B cell (primary cell): ENCODE results near the gene EID2. TPM values are rescaled to one million over a fixed set of nuclear protein-coding genes. Genes with fewer than 3 reads are reported as not detected.

Experiments
- ATAC-seq: fragments of 200-7000 bp; cut with Tn5 transposase; one replicate; pipeline ENCODE4 v1.10.0; 2021; ENCODE audit warnings: low read depth, mild to moderate bottlenecking, moderate number of reproducible peaks, moderate library complexity
- CTCF ChIA-PET: fragments of 350-600 bp; sonication (Branson Sonifier 250); formaldehyde crosslinking; loops from one replicate; lab custom pipeline; 2021; ENCODE audit warnings: antibody characterized with exemption, inconsistent platforms; lab: Charles Lee
- POLR2A ChIA-PET: fragments of 350-600 bp; sonication (Branson Sonifier 250); formaldehyde crosslinking; loops from one replicate; lab custom pipeline; 2021; ENCODE audit warnings: antibody characterized with exemption; lab: Charles Lee
- DNase-seq: peaks from one replicate; pipeline ENCODE4 v3.0.0; 2013
- H2AFZ ChIP-seq: 2 replicates; pipeline ENCODE4 v1.6.1; 2012; ENCODE audit warnings: mild to moderate bottlenecking, low read depth, low read length; ENCODE audit not compliant: insufficient read depth, poor library complexity, severe bottlenecking
- H3K27ac ChIP-seq, 2 donors: 1 replicate in 1 of 2; 2 replicates in 1 of 2; pipeline ENCODE4 v1.5.1; 2012 to 2013; ENCODE audit warnings: low read length in 2 of 2, mild to moderate bottlenecking in 2 of 2, moderate library complexity in 1 of 2
- H3K27me3 ChIP-seq, 4 experiments: fragments of 200-600 bp in 1 of 4; sonication (generic) in 1 of 4; replicated peaks in 1 of 4; 1 replicate in 2 of 4; 2 replicates in 2 of 4; pipeline versions ENCODE4 v1.6.1 to v1.7.0; 2013 to 2016; ENCODE audit warnings: low read length in 3 of 4, mild to moderate bottlenecking in 2 of 4, mixed read lengths in 1 of 4, moderate library complexity in 1 of 4; ENCODE audit not compliant: insufficient read depth in 4 of 4, control insufficient read depth in 3 of 4; ENCODE audit errors: control extremely low read depth in 1 of 4
- H3K36me3 ChIP-seq, 2 experiments: replicated peaks in 1 of 2; 1 replicate in 1 of 2; 2 replicates in 1 of 2; pipeline versions ENCODE4 v1.6.1 to v1.7.1; 2013; ENCODE audit warnings: low read length in 1 of 2; ENCODE audit not compliant: insufficient read depth in 2 of 2, control insufficient read depth in 1 of 2; ENCODE audit errors: control extremely low read depth in 1 of 2, extremely low read depth in 1 of 2
- H3K4me1 ChIP-seq, 2 donors: fragments of 200-600 bp in 1 of 2; sonication (generic) in 1 of 2; 1 replicate in 1 of 2; 2 replicates in 1 of 2; pipeline versions ENCODE4 v1.5.1 to v1.6.1; 2013 to 2017; ENCODE audit warnings: low read length in 2 of 2; ENCODE audit not compliant: control insufficient read depth in 2 of 2, insufficient read depth in 2 of 2
- H3K4me2 ChIP-seq: replicated peaks from 2 replicates; pipeline ENCODE3; 2012; ENCODE audit warnings: mild to moderate bottlenecking, low read depth, low read length; ENCODE audit not compliant: poor library complexity, severe bottlenecking
- H3K4me3 ChIP-seq, 5 experiments: fragments of 200-600 bp in 1 of 5; sonication (generic) in 1 of 5; 1 replicate in 3 of 5; 2 replicates in 2 of 5; pipeline versions ENCODE4 v1.5.1 to v1.7.0; 2011 to 2016; ENCODE audit warnings: low read length in 4 of 5, mild to moderate bottlenecking in 4 of 5, low read depth in 2 of 5, control low read depth in 1 of 5, moderate library complexity in 1 of 5; ENCODE audit not compliant: insufficient read depth in 1 of 5; ENCODE audit errors: control extremely low read depth in 1 of 5, extremely low read depth in 1 of 5
- H3K79me2 ChIP-seq: fragments of 200-600 bp; sonication (generic); one replicate; pipeline ENCODE4 v1.6.0; 2016; ENCODE audit warnings: low read length; ENCODE audit not compliant: control insufficient read depth, insufficient read depth
- H3K9ac ChIP-seq: fragments of 200-600 bp; sonication (generic); 2 replicates; pipeline ENCODE4 v1.6.1; 2017; ENCODE audit warnings: mild to moderate bottlenecking, low read length, moderate library complexity
- H3K9me3 ChIP-seq, 3 donors: one replicate each; pipeline versions ENCODE4 v1.6.1 to v1.7.1; 2013; ENCODE audit warnings: low read length in 2 of 3; ENCODE audit not compliant: control insufficient read depth in 2 of 3, insufficient read depth in 1 of 3; ENCODE audit errors: control extremely low read depth in 1 of 3
- H4K20me1 ChIP-seq: 2 replicates; pipeline ENCODE4 v1.6.0; 2012; ENCODE audit warnings: mild to moderate bottlenecking, low read length; ENCODE audit not compliant: insufficient read depth, control insufficient read depth, poor library complexity, severe bottlenecking
- H3K27ac Mint-ChIP-seq: one replicate; pipeline ENCODE4 v1.8.0; 2021; ENCODE audit warnings: mixed read lengths
- H3K27me3 Mint-ChIP-seq: one replicate; pipeline ENCODE4 v1.8.0; 2021; ENCODE audit warnings: mixed read lengths
- H3K4me1 Mint-ChIP-seq: one replicate; pipeline ENCODE4 v1.8.0; 2021; ENCODE audit warnings: mixed read lengths
- H3K4me3 Mint-ChIP-seq: one replicate; pipeline ENCODE4 v1.8.0; 2021; ENCODE audit warnings: mixed read lengths
- H3K9me3 Mint-ChIP-seq: one replicate; pipeline ENCODE4 v1.8.0; 2022; ENCODE audit warnings: mixed read lengths; ENCODE audit not compliant: insufficient read depth
- EZH2 ChIP-seq: IDR thresholded peaks from 2 replicates; pipeline ENCODE4 v1.6.1; 2012; ENCODE audit warnings: borderline replicate concordance, low read depth, mild to moderate bottlenecking, moderate library complexity, low read length; ENCODE audit not compliant: insufficient read depth, poor library complexity, severe bottlenecking
- WGBS: methylation state at CpG from one replicate; pipeline ENCODE4 v1.1.5; 2013; ENCODE audit warnings: missing lambda C conversion rate; ENCODE audit not compliant: insufficient coverage; 5-methylcytosine and 5-hydroxymethylcytosine counted together
- intact Hi-C: fragments of 100-400 bp; cut with micrococcal nuclease; formaldehyde crosslinking; loops from one replicate; pipeline ENCODE4 v1.10.0; 2022
- polyA plus RNA-seq: library from polyadenylated mRNA; depleted of rRNA; stranded (reverse); fragments of >200 nt; gene quantifications from 2 replicates; pipeline ENCODE4 v1.2.3, GENCODE V29; 2012
- total RNA-seq, 2 donors: library from RNA; stranded (reverse); fragments of 120-200 nt in 1 of 2; gene quantifications; 1 replicate in 1 of 2; 2 replicates in 1 of 2; pipeline versions ENCODE4 v1.2.3 to v1.2.4, GENCODE V29; 2013 to 2022
- TF ChIP-seq, protein P1 (sequence below): fragments of 200-600 bp; IDR thresholded peaks from one replicate; pipeline ENCODE4 v1.8.0; 2022; ENCODE audit warnings: antibody characterized with exemption, mild to moderate bottlenecking

Gene EID2
- total and polyA plus RNA-seq, 2 donors (not counting 1 experiment from before 2014, with no cell fraction given) = 6.2 to 14.1 TPM

DNA sequence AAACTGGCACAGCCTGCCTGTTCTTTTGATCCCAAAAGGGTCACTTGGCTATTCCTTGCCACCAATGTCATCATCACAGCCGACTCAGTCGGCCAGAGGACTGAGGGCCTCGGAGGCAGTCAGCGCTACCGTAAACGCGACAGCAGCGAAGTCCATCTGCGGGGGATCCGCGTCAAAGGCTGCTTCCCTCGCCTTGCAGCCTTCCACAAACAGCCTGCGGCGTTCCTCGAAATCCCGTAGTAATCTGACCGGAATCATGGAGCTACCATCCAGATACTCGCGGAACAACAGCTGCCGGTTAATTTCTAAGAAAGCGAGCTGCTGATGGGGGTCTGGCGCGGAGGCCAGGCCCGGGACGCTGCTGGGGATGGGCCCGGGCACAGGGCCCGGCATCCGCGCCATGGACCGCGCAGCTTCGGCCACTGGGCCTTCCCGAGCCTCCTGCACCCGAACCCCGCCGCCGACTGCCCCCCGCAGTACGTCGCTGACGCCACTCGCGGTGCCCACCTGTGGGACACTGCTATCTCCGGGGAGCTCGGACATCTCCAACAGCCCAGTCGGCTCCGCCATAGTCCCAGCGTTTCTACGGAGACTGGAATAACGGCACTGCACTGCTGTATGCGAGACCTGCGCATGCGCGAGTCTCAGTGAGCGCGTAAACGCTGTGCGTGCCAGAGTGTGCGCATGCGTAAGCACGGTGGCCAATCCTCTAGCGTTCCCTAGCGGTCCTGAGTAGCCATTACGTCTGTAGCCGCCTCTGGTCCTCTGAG is 7.5 kb downstream of the EID2 start, which contains the start of gene EID2B:
Gene EID2B (minus strand): TSS at position 620 of the 770 bp plus-strand sequence. CDS start 50 bp downstream, at position 570.
- WGBS = under 1% methylated on average over 65 of the region's 65 CpGs
- Histone ChIP-seq H3K36me3 (no peaks in the 10 kb centered on the region), H3K27ac (peak within 1 kb of the TSS; percentile 37 to 83), H3K79me2 (peaks cover 61% of the 10 kb centered on the region), H2AFZ (peak within 1 kb of the TSS; percentile 97), H3K27me3 (no peaks in the 10 kb centered on the region), H4K20me1 (no peaks in the 10 kb centered on the region), H3K4me3 (peak within 1 kb of the TSS; percentile 75 to 98 (median 78)), H3K4me1 (peaks cover 13 to 14% of the 10 kb centered on the region in 2 donors), H3K9me3 (no peaks in the 10 kb centered on the region), H3K4me2 (peak within 1 kb of the TSS; percentile 95), H3K9ac (peak within 1 kb of the TSS; percentile 94)
- no peak for TF ChIP-seq EZH2
- TF ChIP-seq, protein P1, sequence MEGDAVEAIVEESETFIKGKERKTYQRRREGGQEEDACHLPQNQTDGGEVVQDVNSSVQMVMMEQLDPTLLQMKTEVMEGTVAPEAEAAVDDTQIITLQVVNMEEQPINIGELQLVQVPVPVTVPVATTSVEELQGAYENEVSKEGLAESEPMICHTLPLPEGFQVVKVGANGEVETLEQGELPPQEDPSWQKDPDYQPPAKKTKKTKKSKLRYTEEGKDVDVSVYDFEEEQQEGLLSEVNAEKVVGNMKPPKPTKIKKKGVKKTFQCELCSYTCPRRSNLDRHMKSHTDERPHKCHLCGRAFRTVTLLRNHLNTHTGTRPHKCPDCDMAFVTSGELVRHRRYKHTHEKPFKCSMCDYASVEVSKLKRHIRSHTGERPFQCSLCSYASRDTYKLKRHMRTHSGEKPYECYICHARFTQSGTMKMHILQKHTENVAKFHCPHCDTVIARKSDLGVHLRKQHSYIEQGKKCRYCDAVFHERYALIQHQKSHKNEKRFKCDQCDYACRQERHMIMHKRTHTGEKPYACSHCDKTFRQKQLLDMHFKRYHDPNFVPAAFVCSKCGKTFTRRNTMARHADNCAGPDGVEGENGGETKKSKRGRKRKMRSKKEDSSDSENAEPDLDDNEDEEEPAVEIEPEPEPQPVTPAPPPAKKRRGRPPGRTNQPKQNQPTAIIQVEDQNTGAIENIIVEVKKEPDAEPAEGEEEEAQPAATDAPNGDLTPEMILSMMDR = peak; percentile 98
- ChIA-PET CTCF (interaction anchor here (0.6 to 3.5 kb wide), 20 partner anchors 10 to 483 kb away, joined by 3 to 40 read pairs (median 5); partner anchors contain the start of genes DLL3, PLEKHG2 and RPS16), POLR2A (interaction anchor here (0.6 kb wide), 1 partner anchor 771 kb away, joined by 4 read pairs; no protein-coding TSS in a partner anchor)
- peak within 1 kb of the TSS; percentile 96 for H3K4me3 Mint-ChIP-seq
- intact Hi-C loops = loop anchor here (1.0 to 5.0 kb wide), 11 partner anchors 8 to 422 kb away; partner anchors contain the start of genes DLL3, EID2, MED29 and PAF1
- H3K27ac Mint-ChIP-seq = peak within 1 kb of the TSS; percentile 92
- no peaks in the 10 kb centered on the region for H3K9me3 Mint-ChIP-seq
- DNase-seq = peak; percentile 97
- H3K27me3 Mint-ChIP-seq = no peaks in the 10 kb centered on the region
- peaks cover 25% of the 10 kb centered on the region for H3K4me1 Mint-ChIP-seq
- ATAC-seq = peak; percentile 99
